Right ventricle myocardium superior (tissue), 1 donor: ENCODE measurements around the gene MKNK2. TPM values are rescaled to one million over a fixed set of nuclear protein-coding genes. Genes with fewer than 3 reads are reported as not detected.
A peak's percentile ranks its signal among the peaks of the same experiment; 100 is the strongest.

Experiments
- ATAC-seq: fragments of 200-7000 bp; cut with Tn5 transposase; one replicate; pipeline ENCODE4 v1.9.1; 2020; ENCODE audit warnings: mild to moderate bottlenecking; ENCODE audit not compliant: poor library complexity
- DNase-seq: peaks from one replicate; pipeline ENCODE4 v3.0.0-alpha.2; 2020
- intact Hi-C: fragments of 100-400 bp; cut with DNase I; formaldehyde crosslinking; loops from one replicate; pipeline ENCODE4 v1.11.2; 2022
- total RNA-seq: library from RNA; stranded (reverse); fragmentation: NEBNext Ultra II Directional; extraction: Animal tissue kit (Norgen Biotek cat#: 25700); gene quantifications from one replicate; pipeline ENCODE4 v1.2.1, GENCODE V29; 2021
- donor health status: DM: no; HTN: yes; CAD: no; lungs with severe emphysema.

Gene MKNK2
- total RNA-seq, 1 donor from 2014 or later = 238 TPM

- DNase-seq (peak; percentile 87), ATAC-seq (peak; percentile 65)
- intact Hi-C loops = no loop called here
Measured at GRCh38 chr19:2060884-2061494, 9.9 kb upstream of the MKNK2 start.

- intact Hi-C loops = no loop called here
- ATAC-seq = peak; percentile 23
- DNase-seq = peak; percentile 70
Measured at GRCh38 chr19:2059422-2060201, 8.6 kb upstream of the MKNK2 start.

DNA sequence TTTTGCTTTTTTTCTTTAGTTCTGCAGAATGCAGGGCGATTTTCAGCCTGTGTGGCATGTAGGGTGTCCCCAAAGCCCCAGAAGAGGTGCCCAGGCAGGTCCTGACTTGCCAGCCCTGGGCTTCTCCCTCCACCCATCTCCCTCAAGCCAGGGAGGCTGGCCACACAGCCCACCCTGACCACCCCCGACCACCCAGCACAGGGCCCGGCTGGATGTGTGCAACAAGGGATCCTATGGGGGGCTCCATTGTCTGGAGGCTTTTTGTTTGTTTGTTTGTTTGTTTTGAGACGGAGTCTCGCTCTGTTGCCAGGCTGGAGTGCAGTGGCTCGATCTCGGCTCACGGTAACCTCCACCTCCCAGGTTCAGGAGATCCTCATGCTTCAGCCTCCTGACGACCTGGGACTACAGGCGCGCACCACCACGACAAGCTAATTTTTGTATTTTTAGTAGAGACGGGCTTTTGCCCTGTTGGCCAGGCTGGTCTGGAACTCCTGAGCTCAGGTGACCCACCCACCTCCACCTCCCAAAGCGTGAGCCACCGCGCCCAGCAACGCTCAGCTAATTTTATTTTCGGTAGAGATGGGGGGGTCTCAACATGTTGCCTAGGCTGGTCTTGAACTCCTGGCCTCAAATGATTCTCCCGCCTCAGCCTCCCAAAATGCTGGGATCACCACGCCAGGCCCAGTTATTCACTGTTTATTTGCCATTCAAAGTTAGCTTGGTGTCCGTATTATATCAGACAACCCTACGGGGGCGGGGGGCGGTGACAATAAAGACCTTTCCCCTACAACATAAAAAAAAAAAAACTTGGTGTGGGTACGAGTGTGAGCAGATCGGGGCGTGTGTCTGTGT lies 7.8 kb upstream of the MKNK2 start:
- intact Hi-C loops = no loop called here
- ATAC-seq = no peak
- no peak for DNase-seq

DNA sequence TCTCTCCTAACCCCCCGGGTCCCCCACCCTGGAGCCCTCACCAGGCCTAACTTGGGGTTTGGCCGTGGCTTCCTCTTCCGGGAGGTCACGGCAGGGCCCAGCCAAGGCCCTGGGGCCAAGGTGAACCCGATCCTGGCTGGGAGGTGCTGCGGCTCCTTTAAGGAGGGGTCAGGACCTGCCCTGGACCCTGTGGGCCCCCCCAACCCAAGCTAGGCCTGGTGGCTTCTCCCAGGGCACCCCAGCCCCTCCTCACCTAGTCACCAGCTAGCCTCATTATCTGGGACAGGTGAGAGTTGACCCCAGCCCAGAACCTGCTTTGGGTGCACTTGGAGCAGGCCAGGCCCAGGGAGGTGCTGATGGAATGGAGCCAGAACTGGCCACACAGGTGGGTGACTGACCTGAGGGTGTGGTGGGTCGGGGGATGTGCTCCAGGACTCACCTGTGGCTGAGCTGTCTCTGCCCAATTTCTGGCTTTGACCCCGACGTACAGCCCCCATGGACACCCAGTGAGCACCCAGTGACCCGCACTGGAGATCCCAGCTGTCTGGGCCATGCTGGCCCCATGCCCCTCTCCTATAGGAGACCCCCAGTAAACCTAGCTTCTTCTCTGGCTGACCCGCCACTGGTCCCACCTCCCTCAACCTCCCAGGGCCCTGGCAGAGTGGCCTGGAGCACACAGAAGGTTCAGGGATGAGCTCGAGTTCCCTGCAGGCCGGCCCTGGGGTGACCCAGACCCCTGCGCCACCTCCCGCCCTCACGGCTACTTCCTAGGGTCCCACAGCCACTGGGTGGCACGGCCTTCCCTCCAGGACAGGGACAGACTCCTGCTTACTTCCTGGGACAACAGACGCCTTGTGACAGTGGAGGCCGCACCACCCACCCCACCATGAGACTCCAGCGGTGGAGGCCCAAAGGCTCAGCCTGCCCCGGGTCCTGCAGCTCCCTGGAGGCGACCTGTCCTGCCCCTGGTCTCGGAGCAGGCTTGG lies 6.7 kb upstream of the MKNK2 start:
- ATAC-seq (no peak), DNase-seq (peak; percentile 41)
- intact Hi-C loops = no loop called here

DNA sequence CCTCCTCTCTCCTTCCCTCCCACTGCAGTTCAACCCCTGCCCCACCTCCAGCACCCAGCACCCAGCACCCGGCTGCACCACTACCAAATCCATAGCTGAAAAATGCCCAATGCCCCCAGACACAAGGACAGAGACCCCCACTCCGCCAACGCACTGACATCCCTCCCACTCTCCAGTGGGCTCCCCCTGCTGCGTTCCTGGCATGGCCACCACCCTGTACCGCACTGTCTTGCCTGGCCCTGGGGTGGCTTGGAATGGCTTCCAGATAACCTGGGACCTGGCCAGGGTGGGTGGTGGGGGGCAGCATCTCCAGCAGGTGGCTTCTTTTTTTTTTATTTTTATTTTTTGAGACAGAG lies 5.8 kb upstream of the MKNK2 start:
- intact Hi-C loops = no loop called here
- ATAC-seq (no peak), DNase-seq (no peak)

DNA sequence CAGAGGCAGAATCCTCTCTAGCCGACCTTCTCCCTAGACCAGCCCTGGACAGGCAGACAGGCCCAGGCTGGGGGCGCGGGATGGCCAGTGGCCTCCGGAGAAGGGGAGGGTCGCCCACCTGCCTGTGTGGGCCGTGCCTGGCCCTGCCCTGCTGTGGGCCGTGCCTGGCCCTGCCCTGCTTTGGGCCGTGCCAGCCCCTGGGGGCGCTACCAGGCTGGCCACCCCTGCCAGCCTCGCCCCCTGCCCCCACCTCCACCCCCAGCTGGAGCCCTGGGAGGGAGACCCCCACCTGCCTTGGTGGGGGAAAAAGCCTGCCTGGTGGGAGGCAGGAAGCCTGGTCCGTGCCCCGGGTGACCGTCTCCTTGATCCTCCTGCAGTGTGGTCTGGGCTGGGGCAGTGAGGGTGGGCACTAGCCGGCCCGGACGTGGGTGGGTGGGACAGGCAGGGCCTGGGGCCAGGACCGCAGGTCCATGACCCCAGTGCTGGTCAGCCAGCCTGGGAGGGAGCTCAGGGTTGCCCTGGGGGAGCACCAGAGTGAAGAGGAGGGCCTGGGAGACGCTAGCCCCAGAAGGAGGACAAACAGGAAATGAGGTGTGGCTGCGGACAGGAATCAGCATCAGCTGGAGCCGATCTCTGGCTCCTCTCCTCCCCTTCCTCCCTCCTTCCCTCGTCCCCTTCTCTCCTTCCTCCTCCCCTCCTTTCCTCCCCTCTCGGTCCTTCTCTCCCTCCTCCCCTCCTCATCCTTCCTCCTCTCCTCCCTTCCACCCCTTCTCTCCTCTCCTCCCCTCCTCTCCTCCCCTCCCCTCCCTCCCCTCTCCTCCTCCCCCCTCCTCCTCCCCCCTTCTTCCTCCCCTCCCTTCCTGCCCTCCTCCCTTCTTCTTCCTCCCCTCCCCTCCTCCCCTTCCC lies 5.1 kb upstream of the MKNK2 start:
- intact Hi-C loops = no loop called here
- peak; percentile 74 for DNase-seq
- ATAC-seq = peak; percentile 17

- DNase-seq (peak; percentile 43), ATAC-seq (no peak)
- intact Hi-C loops = no loop called here
Measured at GRCh38 chr19:2054763-2055162, 3.7 kb upstream of the MKNK2 start.

DNA sequence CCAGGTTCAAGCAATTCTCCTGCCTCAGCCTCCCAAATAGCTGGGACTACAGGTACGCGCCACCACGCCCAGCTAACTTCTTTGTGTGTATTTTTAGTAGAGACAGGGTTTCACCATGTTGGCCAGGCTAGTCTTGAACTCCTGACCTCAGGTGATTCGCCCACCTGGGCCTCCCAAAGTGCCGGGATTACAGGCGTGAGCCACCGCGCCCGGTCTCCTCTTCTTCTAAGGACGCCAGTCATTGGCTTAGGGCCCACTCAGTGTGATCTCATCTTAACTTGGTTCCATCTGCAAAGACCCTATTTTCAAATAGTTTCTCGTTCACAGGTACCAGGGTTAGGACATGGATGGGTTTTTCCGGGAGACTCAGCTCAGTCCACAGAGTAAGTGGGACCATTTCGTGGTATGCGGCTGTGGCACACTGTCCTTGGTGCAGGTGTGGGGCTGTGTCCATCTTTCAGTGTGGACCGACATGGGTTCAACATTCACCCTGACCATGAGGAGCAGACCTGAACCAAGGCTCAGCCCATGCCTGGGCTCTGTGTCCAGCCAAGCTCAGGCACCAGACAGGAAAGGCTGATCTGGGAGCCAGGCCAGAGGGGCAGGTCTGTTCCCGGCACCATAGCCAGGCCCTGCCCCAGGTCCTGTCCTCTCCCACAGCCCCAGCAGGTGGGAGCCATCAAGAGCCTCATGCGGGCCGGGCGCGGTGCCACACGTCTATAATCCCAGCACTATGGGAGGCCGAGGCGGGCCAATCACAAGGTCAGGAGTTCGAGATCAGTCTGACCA lies 2.8 kb upstream of the MKNK2 start:
- ATAC-seq (peak; percentile 5), DNase-seq (peak; percentile 92)
- intact Hi-C loops = no loop called here

- DNase-seq = peak; percentile 79
- ATAC-seq = no peak
Measured at GRCh38 chr19:2051773-2052704, 995 bp upstream of the MKNK2 start.

DNA sequence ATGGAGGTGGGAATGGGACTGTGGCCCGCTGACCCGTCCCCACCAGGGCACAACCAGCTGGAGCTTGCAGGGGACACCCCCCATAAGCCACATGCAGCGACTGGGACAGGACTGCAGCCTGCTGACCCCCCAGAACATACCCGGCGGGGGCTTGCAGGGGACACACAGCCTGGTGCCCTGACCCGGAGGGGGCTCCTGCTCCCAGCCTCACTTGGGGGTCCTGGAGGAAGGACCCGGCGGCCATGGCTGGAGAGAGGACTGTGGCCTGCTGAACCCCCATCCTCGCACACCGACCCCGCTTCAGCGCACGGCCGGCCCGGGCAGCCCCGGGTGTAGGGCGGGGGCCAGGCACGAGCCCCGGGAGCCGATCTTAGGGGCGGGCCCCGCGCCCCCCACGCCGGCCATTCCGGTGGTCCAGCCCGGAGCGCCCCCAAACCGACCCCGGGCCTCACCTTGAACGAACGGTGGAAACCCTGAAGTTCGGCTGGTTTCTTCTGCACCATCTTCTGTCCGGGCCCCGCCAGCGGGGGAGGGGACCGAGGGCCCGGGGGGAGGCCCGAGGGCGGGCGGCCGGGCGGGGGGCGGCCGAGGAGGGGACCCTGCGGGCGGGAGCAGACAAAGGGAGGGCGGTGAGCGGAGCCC lies 574 bp downstream of the MKNK2 start:
- intact Hi-C loops = no loop called here
- peak; percentile 57 for DNase-seq

More at GRCh38 chr19:2051773-2052704, 995 bp upstream of the MKNK2 start:
- intact Hi-C loops = no loop called here

GRCh38 chr19:2049741-2050348 lies 1.2 kb downstream of the MKNK2 start:
- intact Hi-C loops = no loop called here
- DNase-seq (peak; percentile 89), ATAC-seq (peak; percentile 68)

More for the DNA sequence above, 574 bp downstream of the MKNK2 start:
- ATAC-seq = peak; percentile 0

DNA sequence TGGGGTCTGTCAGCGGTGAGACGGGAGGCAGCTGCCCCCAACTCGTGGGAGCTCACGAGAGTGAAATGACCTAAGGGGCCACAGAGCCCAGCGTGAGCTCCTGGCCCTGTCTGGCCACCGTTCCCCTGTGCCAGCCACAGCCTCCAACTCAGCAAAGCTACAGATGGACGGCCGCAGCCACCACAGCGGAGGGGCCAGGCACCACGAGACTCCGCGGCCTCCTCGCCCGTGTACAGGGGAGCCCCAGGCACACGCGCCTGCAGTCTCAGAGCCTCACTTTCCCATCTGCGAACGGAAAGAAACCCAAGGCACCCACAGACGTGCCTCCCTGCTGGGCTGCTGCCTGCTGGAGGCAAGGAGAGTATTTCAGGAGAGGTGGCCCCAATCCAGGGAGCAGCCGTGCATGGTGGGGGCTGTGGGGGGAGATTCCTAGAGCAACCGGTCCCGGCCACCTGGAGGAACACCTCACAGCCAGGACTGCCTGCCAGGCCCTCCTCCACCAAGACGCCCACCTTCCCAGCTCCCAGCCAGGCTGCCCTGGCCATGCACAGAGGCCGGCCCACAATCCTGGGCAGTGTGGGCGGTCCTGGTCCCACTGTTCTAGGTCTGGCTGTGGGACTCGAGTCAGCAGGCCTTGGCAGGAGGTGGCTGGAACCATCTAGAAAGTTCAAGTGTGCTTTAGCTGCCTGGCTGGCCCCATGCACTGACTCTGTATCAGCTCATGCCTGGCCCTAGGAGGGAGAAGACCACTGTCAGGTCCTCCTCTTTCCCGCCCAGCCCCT lies 1.9 kb downstream of the MKNK2 start:
- intact Hi-C loops = no loop called here
- DNase-seq = peak; percentile 61
- peak; percentile 5 for ATAC-seq

DNA sequence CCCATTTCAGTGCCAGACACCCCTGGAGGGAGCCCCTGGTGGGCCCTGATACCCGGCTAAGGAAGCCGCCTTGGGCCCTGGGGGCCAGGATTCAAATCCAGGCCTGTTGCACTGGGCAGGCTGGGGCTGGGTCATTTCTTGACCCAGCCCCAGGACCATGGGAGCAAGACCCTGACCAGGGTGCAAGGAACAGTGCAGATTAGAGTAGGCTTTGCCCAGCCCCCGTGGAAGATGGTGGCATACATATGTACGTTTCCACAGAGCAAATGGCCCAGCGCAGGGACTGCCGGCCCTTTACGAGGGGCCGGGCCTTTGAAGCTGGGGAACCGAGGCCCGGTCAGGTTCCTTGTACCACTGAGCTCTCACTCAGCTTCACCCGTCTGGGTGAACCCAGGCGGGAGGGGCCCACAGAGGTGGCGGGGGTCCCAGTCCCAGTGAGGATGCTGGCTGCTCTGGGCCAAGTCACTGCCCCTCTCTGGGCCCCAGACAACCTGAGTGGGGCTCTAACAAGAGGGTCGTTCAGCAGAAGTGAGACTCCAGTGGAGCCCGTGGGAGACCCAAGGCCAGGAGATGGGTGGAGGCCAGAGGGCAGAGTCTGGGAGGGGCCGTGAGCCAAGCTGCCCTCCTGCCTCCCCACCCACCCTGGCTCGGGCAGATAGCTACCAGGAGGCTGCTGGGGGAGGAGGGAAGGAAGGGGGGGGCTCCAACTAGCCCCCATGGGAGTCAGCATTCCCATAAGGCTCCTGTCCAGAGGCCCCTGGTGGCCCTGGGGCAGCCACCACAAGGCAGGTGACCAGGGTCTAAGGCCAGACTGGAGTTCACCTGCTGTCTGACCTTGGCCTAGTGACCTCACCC lies 2.7 kb downstream of the MKNK2 start:
- ATAC-seq (no peak), DNase-seq (peak; percentile 33)
- intact Hi-C loops = no loop called here
